Measurements from ENCODE around the gene WDR72. TPM values are rescaled to one million over a fixed set of nuclear protein-coding genes. Genes with fewer than 3 reads are reported as not detected.

The WDR72 gene
- total RNA-seq, 1 donor from 2014 or later: 0.14 TPM

GRCh38 chr15:53563627-53564026 is 195.8 kb downstream of the WDR72 start:
- no peaks in the 10 kb centered on the region for H3K9me3 ChIP-seq (ENCODE audit: insufficient read depth, low read depth, low read length)
- no peaks in the 10 kb centered on the region for H3K9me3 Mint-ChIP-seq (ENCODE audit: unreplicated experiment)
- no peak for FAIRE-seq

GRCh38 chr15:53559364-53560277 is 199.8 kb downstream of the WDR72 start:
- H3K27ac Mint-ChIP-seq (ENCODE audit: unreplicated experiment): no peak overlapping the region
- Histone ChIP-seq H2AFZ (ENCODE audit: low read depth, low read length) (no peak overlapping the region), H3K36me3 (ENCODE audit: insufficient read depth, low read length) (no peaks in the 10 kb centered on the region), H3K9me3 (ENCODE audit: insufficient read depth, low read depth, low read length) (no peaks in the 10 kb centered on the region), H3K4me3 (ENCODE audit: insufficient read depth, low read depth, low read length) (no peak overlapping the region), H3K27ac (ENCODE audit: low read depth, low read length) (no peak overlapping the region), H3K4me2 (ENCODE audit: low read length) (no peak overlapping the region), H3K4me1 (ENCODE audit: insufficient read depth, low read length) (no peaks in the 10 kb centered on the region), H3K79me2 (ENCODE audit: insufficient read depth, low read length) (no peaks in the 10 kb centered on the region), H3K9ac (ENCODE audit: low read length) (no peak overlapping the region), H4K20me1 (ENCODE audit: insufficient read depth, low read length) (no peaks in the 10 kb centered on the region), H3K27me3 (ENCODE audit: insufficient read depth, low read length) (no peaks in the 10 kb centered on the region)
- DNase-seq (ENCODE audit: low read depth): no peak
- H3K27me3 Mint-ChIP-seq (ENCODE audit: low read depth, unreplicated experiment): no peaks in the 10 kb centered on the region
- no peaks in the 10 kb centered on the region for H3K36me3 Mint-ChIP-seq (ENCODE audit: low read depth, unreplicated experiment)
- TF ChIP-seq CTCF (IDR thresholded peaks at IDR 0.05; ENCODE audit: insufficient read depth, low read depth, low read length): no peak
- no peak for TF ChIP-seq EZH2 (IDR thresholded peaks at IDR 0.05; ENCODE audit: insufficient read depth, low read length)
- no peak overlapping the region for H3K4me3 Mint-ChIP-seq (ENCODE audit: unreplicated experiment)
- H3K9me3 Mint-ChIP-seq (ENCODE audit: unreplicated experiment): no peaks in the 10 kb centered on the region
- no peaks in the 10 kb centered on the region for H3K4me1 Mint-ChIP-seq (ENCODE audit: low read depth, unreplicated experiment)
- no peak for FAIRE-seq

More at GRCh38 chr15:53563627-53564026, 195.8 kb downstream of the WDR72 start:
- TF ChIP-seq EZH2 (IDR thresholded peaks at IDR 0.05; ENCODE audit: insufficient read depth, low read length) (no peak), CTCF (IDR thresholded peaks at IDR 0.05; ENCODE audit: insufficient read depth, low read depth, low read length) (no peak)
- Mint-ChIP-seq H3K4me1 (ENCODE audit: low read depth, unreplicated experiment) (no peaks in the 10 kb centered on the region), H3K4me3 (ENCODE audit: unreplicated experiment) (no peak overlapping the region), H3K27ac (ENCODE audit: unreplicated experiment) (no peak overlapping the region), H3K36me3 (ENCODE audit: low read depth, unreplicated experiment) (no peaks in the 10 kb centered on the region), H3K27me3 (ENCODE audit: low read depth, unreplicated experiment) (no peaks in the 10 kb centered on the region)
- no peaks in the 10 kb centered on the region for H3K36me3 ChIP-seq (ENCODE audit: insufficient read depth, low read length)
- H3K27ac ChIP-seq (ENCODE audit: low read depth, low read length): no peak overlapping the region
- H3K4me3 ChIP-seq (ENCODE audit: insufficient read depth, low read depth, low read length): no peak overlapping the region
- H2AFZ ChIP-seq (ENCODE audit: low read depth, low read length): no peak overlapping the region
- H3K9ac ChIP-seq (ENCODE audit: low read length): no peak overlapping the region
- DNase-seq (ENCODE audit: low read depth): no peak
- H4K20me1 ChIP-seq (ENCODE audit: insufficient read depth, low read length): no peaks in the 10 kb centered on the region
- H3K4me1 ChIP-seq (ENCODE audit: insufficient read depth, low read length): no peaks in the 10 kb centered on the region
- no peak overlapping the region for H3K4me2 ChIP-seq (ENCODE audit: low read length)
- H3K27me3 ChIP-seq (ENCODE audit: insufficient read depth, low read length): no peaks in the 10 kb centered on the region
- no peaks in the 10 kb centered on the region for H3K79me2 ChIP-seq (ENCODE audit: insufficient read depth, low read length)

DNA sequence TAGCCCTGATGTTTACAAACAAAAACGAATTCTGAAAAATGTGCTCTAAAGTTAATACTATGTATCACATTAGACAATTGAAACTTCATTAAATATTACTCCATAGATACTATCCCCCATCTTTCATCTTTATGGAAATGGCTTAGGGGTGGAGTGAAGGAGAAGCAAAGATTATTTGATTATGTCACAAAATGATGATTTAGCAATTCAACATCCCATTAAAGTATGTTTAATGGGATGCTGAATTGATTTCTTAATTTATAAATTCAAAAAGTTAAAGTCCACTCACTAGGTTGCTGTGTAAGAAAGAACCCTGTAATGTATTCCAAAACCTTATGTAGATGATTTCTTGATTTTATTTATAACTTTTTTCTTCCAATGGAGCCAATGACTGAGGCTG is 201.1 kb downstream of the WDR72 start:
- FAIRE-seq: no peak
- DNase-seq (ENCODE audit: low read depth): no peak
- Histone ChIP-seq H4K20me1 (ENCODE audit: insufficient read depth, low read length) (no peaks in the 10 kb centered on the region), H3K4me3 (ENCODE audit: insufficient read depth, low read depth, low read length) (no peak overlapping the region), H3K4me1 (ENCODE audit: insufficient read depth, low read length) (no peaks in the 10 kb centered on the region), H3K4me2 (ENCODE audit: low read length) (no peak overlapping the region), H3K9ac (ENCODE audit: low read length) (no peak overlapping the region), H3K9me3 (ENCODE audit: insufficient read depth, low read depth, low read length) (no peaks in the 10 kb centered on the region), H3K27ac (ENCODE audit: low read depth, low read length) (no peak overlapping the region), H3K79me2 (ENCODE audit: insufficient read depth, low read length) (no peaks in the 10 kb centered on the region), H2AFZ (ENCODE audit: low read depth, low read length) (no peak overlapping the region), H3K36me3 (ENCODE audit: insufficient read depth, low read length) (no peaks in the 10 kb centered on the region), H3K27me3 (ENCODE audit: insufficient read depth, low read length) (no peaks in the 10 kb centered on the region)
- Mint-ChIP-seq H3K4me3 (ENCODE audit: unreplicated experiment) (no peak overlapping the region), H3K27me3 (ENCODE audit: low read depth, unreplicated experiment) (no peaks in the 10 kb centered on the region), H3K4me1 (ENCODE audit: low read depth, unreplicated experiment) (no peaks in the 10 kb centered on the region), H3K36me3 (ENCODE audit: low read depth, unreplicated experiment) (no peaks in the 10 kb centered on the region), H3K9me3 (ENCODE audit: unreplicated experiment) (no peaks in the 10 kb centered on the region), H3K27ac (ENCODE audit: unreplicated experiment) (no peak overlapping the region)
- TF ChIP-seq CTCF (IDR thresholded peaks at IDR 0.05; ENCODE audit: insufficient read depth, low read depth, low read length) (no peak), EZH2 (IDR thresholded peaks at IDR 0.05; ENCODE audit: insufficient read depth, low read length) (no peak)
